B cell (primary cell): Measurements from ENCODE around the gene GRK3. TPM values are rescaled to one million over a fixed set of nuclear protein-coding genes. Genes with fewer than 3 reads are reported as not detected.

ENCODE experiments used
- ATAC-seq: fragments of 200-7000 bp; cut with Tn5 transposase; one replicate; pipeline ENCODE4 v1.10.0; 2021; ENCODE audit warnings: low read depth, mild to moderate bottlenecking, moderate number of reproducible peaks, moderate library complexity
- CTCF ChIA-PET: fragments of 350-600 bp; sonication (Branson Sonifier 250); formaldehyde crosslinking; loops from one replicate; lab custom pipeline; 2021; ENCODE audit warnings: antibody characterized with exemption, inconsistent platforms; lab: Charles Lee
- POLR2A ChIA-PET: fragments of 350-600 bp; sonication (Branson Sonifier 250); formaldehyde crosslinking; loops from one replicate; lab custom pipeline; 2021; ENCODE audit warnings: antibody characterized with exemption; lab: Charles Lee
- DNase-seq: peaks from one replicate; pipeline ENCODE4 v3.0.0; 2013
- H2AFZ ChIP-seq: 2 replicates; pipeline ENCODE4 v1.6.1; 2012; ENCODE audit warnings: mild to moderate bottlenecking, low read depth, low read length; ENCODE audit not compliant: insufficient read depth, poor library complexity, severe bottlenecking
- H3K27ac ChIP-seq, 2 donors: 1 replicate in 1 of 2; 2 replicates in 1 of 2; pipeline ENCODE4 v1.5.1; 2012 to 2013; ENCODE audit warnings: low read length in 2 of 2, mild to moderate bottlenecking in 2 of 2, moderate library complexity in 1 of 2
- H3K27me3 ChIP-seq, 4 experiments: fragments of 200-600 bp in 1 of 4; sonication (generic) in 1 of 4; replicated peaks in 1 of 4; 1 replicate in 2 of 4; 2 replicates in 2 of 4; pipeline versions ENCODE4 v1.6.1 to v1.7.0; 2013 to 2016; ENCODE audit warnings: low read length in 3 of 4, mild to moderate bottlenecking in 2 of 4, mixed read lengths in 1 of 4, moderate library complexity in 1 of 4; ENCODE audit not compliant: insufficient read depth in 4 of 4, control insufficient read depth in 3 of 4; ENCODE audit errors: control extremely low read depth in 1 of 4
- H3K36me3 ChIP-seq, 2 experiments: replicated peaks in 1 of 2; 1 replicate in 1 of 2; 2 replicates in 1 of 2; pipeline versions ENCODE4 v1.6.1 to v1.7.1; 2013; ENCODE audit warnings: low read length in 1 of 2; ENCODE audit not compliant: insufficient read depth in 2 of 2, control insufficient read depth in 1 of 2; ENCODE audit errors: control extremely low read depth in 1 of 2, extremely low read depth in 1 of 2
- H3K4me1 ChIP-seq, 2 donors: fragments of 200-600 bp in 1 of 2; sonication (generic) in 1 of 2; 1 replicate in 1 of 2; 2 replicates in 1 of 2; pipeline versions ENCODE4 v1.5.1 to v1.6.1; 2013 to 2017; ENCODE audit warnings: low read length in 2 of 2; ENCODE audit not compliant: control insufficient read depth in 2 of 2, insufficient read depth in 2 of 2
- H3K4me2 ChIP-seq: replicated peaks from 2 replicates; pipeline ENCODE3; 2012; ENCODE audit warnings: mild to moderate bottlenecking, low read depth, low read length; ENCODE audit not compliant: poor library complexity, severe bottlenecking
- H3K4me3 ChIP-seq, 5 experiments: fragments of 200-600 bp in 1 of 5; sonication (generic) in 1 of 5; 1 replicate in 3 of 5; 2 replicates in 2 of 5; pipeline versions ENCODE4 v1.5.1 to v1.7.0; 2011 to 2016; ENCODE audit warnings: low read length in 4 of 5, mild to moderate bottlenecking in 4 of 5, low read depth in 2 of 5, control low read depth in 1 of 5, moderate library complexity in 1 of 5; ENCODE audit not compliant: insufficient read depth in 1 of 5; ENCODE audit errors: control extremely low read depth in 1 of 5, extremely low read depth in 1 of 5
- H3K79me2 ChIP-seq: fragments of 200-600 bp; sonication (generic); one replicate; pipeline ENCODE4 v1.6.0; 2016; ENCODE audit warnings: low read length; ENCODE audit not compliant: control insufficient read depth, insufficient read depth
- H3K9ac ChIP-seq: fragments of 200-600 bp; sonication (generic); 2 replicates; pipeline ENCODE4 v1.6.1; 2017; ENCODE audit warnings: mild to moderate bottlenecking, low read length, moderate library complexity
- H3K9me3 ChIP-seq, 3 donors: one replicate each; pipeline versions ENCODE4 v1.6.1 to v1.7.1; 2013; ENCODE audit warnings: low read length in 2 of 3; ENCODE audit not compliant: control insufficient read depth in 2 of 3, insufficient read depth in 1 of 3; ENCODE audit errors: control extremely low read depth in 1 of 3
- H4K20me1 ChIP-seq: 2 replicates; pipeline ENCODE4 v1.6.0; 2012; ENCODE audit warnings: mild to moderate bottlenecking, low read length; ENCODE audit not compliant: insufficient read depth, control insufficient read depth, poor library complexity, severe bottlenecking
- H3K27ac Mint-ChIP-seq: one replicate; pipeline ENCODE4 v1.8.0; 2021; ENCODE audit warnings: mixed read lengths
- H3K27me3 Mint-ChIP-seq: one replicate; pipeline ENCODE4 v1.8.0; 2021; ENCODE audit warnings: mixed read lengths
- H3K4me1 Mint-ChIP-seq: one replicate; pipeline ENCODE4 v1.8.0; 2021; ENCODE audit warnings: mixed read lengths
- H3K4me3 Mint-ChIP-seq: one replicate; pipeline ENCODE4 v1.8.0; 2021; ENCODE audit warnings: mixed read lengths
- H3K9me3 Mint-ChIP-seq: one replicate; pipeline ENCODE4 v1.8.0; 2022; ENCODE audit warnings: mixed read lengths; ENCODE audit not compliant: insufficient read depth
- EZH2 ChIP-seq: IDR thresholded peaks from 2 replicates; pipeline ENCODE4 v1.6.1; 2012; ENCODE audit warnings: borderline replicate concordance, low read depth, mild to moderate bottlenecking, moderate library complexity, low read length; ENCODE audit not compliant: insufficient read depth, poor library complexity, severe bottlenecking
- WGBS: methylation state at CpG from one replicate; pipeline ENCODE4 v1.1.5; 2013; ENCODE audit warnings: missing lambda C conversion rate; ENCODE audit not compliant: insufficient coverage; 5-methylcytosine and 5-hydroxymethylcytosine counted together
- intact Hi-C: fragments of 100-400 bp; cut with micrococcal nuclease; formaldehyde crosslinking; loops from one replicate; pipeline ENCODE4 v1.10.0; 2022
- polyA plus RNA-seq: library from polyadenylated mRNA; depleted of rRNA; stranded (reverse); fragments of >200 nt; gene quantifications from 2 replicates; pipeline ENCODE4 v1.2.3, GENCODE V29; 2012
- total RNA-seq, 2 donors: library from RNA; stranded (reverse); fragments of 120-200 nt in 1 of 2; gene quantifications; 1 replicate in 1 of 2; 2 replicates in 1 of 2; pipeline versions ENCODE4 v1.2.3 to v1.2.4, GENCODE V29; 2013 to 2022
- TF ChIP-seq, protein P1 (sequence below): fragments of 200-600 bp; IDR thresholded peaks from one replicate; pipeline ENCODE4 v1.8.0; 2022; ENCODE audit warnings: antibody characterized with exemption, mild to moderate bottlenecking

GRK3 gene
- total and polyA plus RNA-seq, 2 donors (not counting 1 experiment from before 2014, with no cell fraction given), result 17.6 to 61.0 TPM

DNA sequence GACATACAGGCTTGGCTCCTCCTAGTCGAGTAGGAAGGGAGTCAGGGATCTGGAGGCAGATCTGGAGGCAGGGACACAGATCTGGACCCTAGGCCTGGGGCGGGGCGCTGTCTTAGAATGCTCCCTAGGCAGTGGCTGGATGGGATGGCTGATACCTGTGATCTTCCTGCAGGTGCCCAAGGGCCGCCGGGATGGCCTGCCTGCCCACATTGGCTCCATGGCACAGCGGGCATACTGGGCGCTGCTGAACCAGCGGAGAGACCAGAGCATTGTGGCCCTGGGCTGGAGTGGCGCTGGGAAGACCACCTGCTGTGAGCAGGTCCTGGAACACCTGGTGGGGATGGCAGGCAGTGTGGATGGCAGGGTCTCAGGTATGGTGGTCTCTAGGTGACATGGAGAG, 212.9 kb downstream of the GRK3 start:
- H3K27me3 Mint-ChIP-seq, result peaks cover 13% of the 10 kb centered on the region
- WGBS, result 96% methylated on average over 9 of the region's 9 CpGs
- no peaks in the 10 kb centered on the region for H3K27me3 ChIP-seq
- DNase-seq (no peak), ATAC-seq (no peak)
- H3K9me3 ChIP-seq, result no peaks in the 10 kb centered on the region
- H3K4me3 Mint-ChIP-seq, result no peak overlapping the region
- H3K79me2 ChIP-seq, result no peaks in the 10 kb centered on the region
- no peaks in the 10 kb centered on the region for H4K20me1 ChIP-seq
- TF ChIP-seq, protein P1, sequence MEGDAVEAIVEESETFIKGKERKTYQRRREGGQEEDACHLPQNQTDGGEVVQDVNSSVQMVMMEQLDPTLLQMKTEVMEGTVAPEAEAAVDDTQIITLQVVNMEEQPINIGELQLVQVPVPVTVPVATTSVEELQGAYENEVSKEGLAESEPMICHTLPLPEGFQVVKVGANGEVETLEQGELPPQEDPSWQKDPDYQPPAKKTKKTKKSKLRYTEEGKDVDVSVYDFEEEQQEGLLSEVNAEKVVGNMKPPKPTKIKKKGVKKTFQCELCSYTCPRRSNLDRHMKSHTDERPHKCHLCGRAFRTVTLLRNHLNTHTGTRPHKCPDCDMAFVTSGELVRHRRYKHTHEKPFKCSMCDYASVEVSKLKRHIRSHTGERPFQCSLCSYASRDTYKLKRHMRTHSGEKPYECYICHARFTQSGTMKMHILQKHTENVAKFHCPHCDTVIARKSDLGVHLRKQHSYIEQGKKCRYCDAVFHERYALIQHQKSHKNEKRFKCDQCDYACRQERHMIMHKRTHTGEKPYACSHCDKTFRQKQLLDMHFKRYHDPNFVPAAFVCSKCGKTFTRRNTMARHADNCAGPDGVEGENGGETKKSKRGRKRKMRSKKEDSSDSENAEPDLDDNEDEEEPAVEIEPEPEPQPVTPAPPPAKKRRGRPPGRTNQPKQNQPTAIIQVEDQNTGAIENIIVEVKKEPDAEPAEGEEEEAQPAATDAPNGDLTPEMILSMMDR, result no peak
- no peak for TF ChIP-seq EZH2
- H2AFZ ChIP-seq, result no peak overlapping the region
- POLR2A ChIA-PET, result no interaction called here
- H3K27ac ChIP-seq, result no peak overlapping the region
- H3K4me2 ChIP-seq, result no peak overlapping the region
- no peaks in the 10 kb centered on the region for H3K9me3 Mint-ChIP-seq
- H3K36me3 ChIP-seq, result no peaks in the 10 kb centered on the region
- no peak overlapping the region for H3K9ac ChIP-seq
- H3K4me1 Mint-ChIP-seq, result peaks cover 5% of the 10 kb centered on the region
- no peak overlapping the region for H3K4me3 ChIP-seq
- no peak overlapping the region for H3K27ac Mint-ChIP-seq
- CTCF ChIA-PET, result interaction anchor here (3.7 kb wide), 2 partner anchors 233 to 315 kb away, joined by 13 to 14 read pairs; no protein-coding TSS in a partner anchor
- intact Hi-C loops, result loop anchor here (10.0 kb wide), 1 partner anchor 587 kb away; no protein-coding TSS in a partner anchor
- H3K4me1 ChIP-seq, result peaks cover 3 to 7% of the 10 kb centered on the region in 2 donors

GRCh38 chr22:25777870-25778269, 213.4 kb downstream of the GRK3 start:
- 49% methylated on average over 8 of the region's 8 CpGs for WGBS
- ATAC-seq, result no peak
- H2AFZ ChIP-seq, result no peak overlapping the region
- H3K9ac ChIP-seq, result no peak overlapping the region
- ChIA-PET POLR2A (no interaction called here), CTCF (interaction anchor here (0.6 to 3.7 kb wide), 3 partner anchors 59 to 316 kb away, joined by 5 to 14 read pairs (median 13); no protein-coding TSS in a partner anchor)
- no peaks in the 10 kb centered on the region for H3K9me3 Mint-ChIP-seq
- H3K4me2 ChIP-seq, result no peak overlapping the region
- H3K27ac ChIP-seq, result no peak overlapping the region
- no peaks in the 10 kb centered on the region for H3K27me3 ChIP-seq
- H3K4me1 Mint-ChIP-seq, result peaks cover 2% of the 10 kb centered on the region
- H3K4me3 ChIP-seq, result no peak overlapping the region
- peaks cover under 1 to 3% of the 10 kb centered on the region in 2 donors for H3K4me1 ChIP-seq
- H3K79me2 ChIP-seq, result no peaks in the 10 kb centered on the region
- TF ChIP-seq EZH2, result no peak
- TF ChIP-seq, protein P1, result no peak
- H3K27me3 Mint-ChIP-seq, result peaks cover 13% of the 10 kb centered on the region
- H3K36me3 ChIP-seq, result no peaks in the 10 kb centered on the region
- no peak overlapping the region for H3K4me3 Mint-ChIP-seq
- H3K27ac Mint-ChIP-seq, result no peak overlapping the region
- intact Hi-C loops, result loop anchor here (10.0 kb wide), 1 partner anchor 587 kb away; no protein-coding TSS in a partner anchor
- no peaks in the 10 kb centered on the region for H3K9me3 ChIP-seq
- DNase-seq, result no peak
- H4K20me1 ChIP-seq, result no peaks in the 10 kb centered on the region
